OCI-LY1 (cell line): Measurements from ENCODE around the gene AGFG2.

Experiments
- H2AFZ ChIP-seq: fragments of 200-600 bp; sonication (generic), shearing (Covaris generic); 2 replicates; pipeline ENCODE4 v1.6.0; 2014; ENCODE audit warnings: antibody characterized with exemption, mild to moderate bottlenecking, low read length
- H3F3A ChIP-seq: fragments of 200-600 bp; sonication (generic), shearing (Covaris generic); 2 replicates; pipeline ENCODE4 v1.6.0; 2014; ENCODE audit warnings: mild to moderate bottlenecking, antibody characterized with exemption, low read length, moderate library complexity; ENCODE audit not compliant: insufficient read depth
- H3K27ac ChIP-seq: fragments of 200-600 bp; sonication (generic); 2 replicates; pipeline ENCODE4 v1.5.1; 2014; ENCODE audit warnings: low read length, mixed run types, mild to moderate bottlenecking, low read depth; ENCODE audit not compliant: poor library complexity, severe bottlenecking
- H3K27me3 ChIP-seq: fragments of 200-600 bp; sonication (generic); 2 replicates; pipeline ENCODE4 v1.6.0; 2014; ENCODE audit warnings: antibody characterized with exemption, mild to moderate bottlenecking, low read length, moderate library complexity; ENCODE audit not compliant: insufficient read depth
- H3K36me3 ChIP-seq: fragments of 200-600 bp; sonication (generic); 2 replicates; pipeline ENCODE4 v1.6.1; 2014; ENCODE audit warnings: mild to moderate bottlenecking, antibody characterized with exemption, low read length, moderate library complexity, mixed read lengths; ENCODE audit not compliant: insufficient read depth
- H3K4me1 ChIP-seq: fragments of 200-600 bp; sonication (generic); 2 replicates; pipeline ENCODE4 v1.5.1; 2014; ENCODE audit warnings: mild to moderate bottlenecking, low read length, moderate library complexity; ENCODE audit not compliant: insufficient read depth, severe bottlenecking
- H3K4me2 ChIP-seq: fragments of 200-600 bp; sonication (generic), shearing (Covaris generic); 2 replicates; pipeline ENCODE4 v1.6.1; 2014; ENCODE audit warnings: low read length
- H3K4me3 ChIP-seq: fragments of 200-600 bp; sonication (generic); 2 replicates; pipeline ENCODE4 v1.5.1; 2014; ENCODE audit warnings: low read length, low read depth, mild to moderate bottlenecking, mixed read lengths; ENCODE audit not compliant: poor library complexity, severe bottlenecking
- H3K79me2 ChIP-seq: fragments of 200-600 bp; shearing (Covaris generic); 2 replicates; pipeline ENCODE4 v1.6.1; 2016; ENCODE audit warnings: mixed run types, low read length, mixed read lengths; ENCODE audit not compliant: insufficient read depth
- H3K9ac ChIP-seq: fragments of 200-600 bp; sonication (generic), shearing (Covaris generic); 2 replicates; pipeline ENCODE4 v1.6.1; 2014; ENCODE audit warnings: mild to moderate bottlenecking, low read length, mixed read lengths
- H3K9me2 ChIP-seq: fragments of 200-600 bp; sonication (generic), shearing (Covaris generic); 2 replicates; pipeline ENCODE4 v1.6.1; 2014; ENCODE audit warnings: low read depth, mild to moderate bottlenecking, low read length, mixed read lengths
- H3K9me3 ChIP-seq: fragments of 200-600 bp; shearing (Covaris generic); 2 replicates; pipeline ENCODE4 v1.6.1; 2014; ENCODE audit warnings: low read length, mixed read lengths
- H4K20me1 ChIP-seq: fragments of 200-600 bp; sonication (generic), shearing (Covaris generic); 2 replicates; pipeline ENCODE4 v1.6.0; 2016; ENCODE audit warnings: mild to moderate bottlenecking, low read length; ENCODE audit not compliant: insufficient read depth
- CTCF ChIP-seq: fragments of 200-600 bp; sonication (generic), shearing (Covaris generic); IDR thresholded peaks from 2 replicates; pipeline ENCODE4 v1.5.1; 2017; ENCODE audit warnings: mild to moderate bottlenecking, antibody characterized with exemption, low read length, moderate library complexity, mixed read lengths
- EZH2 ChIP-seq: fragments of 200-600 bp; sonication (generic), shearing (Covaris generic); IDR thresholded peaks from 2 replicates; pipeline ENCODE4 v1.8.0; 2017; ENCODE audit warnings: borderline replicate concordance, mixed run types, mild to moderate bottlenecking, antibody characterized with exemption, low read length, moderate library complexity, mixed read lengths

AGFG2 gene

DNA sequence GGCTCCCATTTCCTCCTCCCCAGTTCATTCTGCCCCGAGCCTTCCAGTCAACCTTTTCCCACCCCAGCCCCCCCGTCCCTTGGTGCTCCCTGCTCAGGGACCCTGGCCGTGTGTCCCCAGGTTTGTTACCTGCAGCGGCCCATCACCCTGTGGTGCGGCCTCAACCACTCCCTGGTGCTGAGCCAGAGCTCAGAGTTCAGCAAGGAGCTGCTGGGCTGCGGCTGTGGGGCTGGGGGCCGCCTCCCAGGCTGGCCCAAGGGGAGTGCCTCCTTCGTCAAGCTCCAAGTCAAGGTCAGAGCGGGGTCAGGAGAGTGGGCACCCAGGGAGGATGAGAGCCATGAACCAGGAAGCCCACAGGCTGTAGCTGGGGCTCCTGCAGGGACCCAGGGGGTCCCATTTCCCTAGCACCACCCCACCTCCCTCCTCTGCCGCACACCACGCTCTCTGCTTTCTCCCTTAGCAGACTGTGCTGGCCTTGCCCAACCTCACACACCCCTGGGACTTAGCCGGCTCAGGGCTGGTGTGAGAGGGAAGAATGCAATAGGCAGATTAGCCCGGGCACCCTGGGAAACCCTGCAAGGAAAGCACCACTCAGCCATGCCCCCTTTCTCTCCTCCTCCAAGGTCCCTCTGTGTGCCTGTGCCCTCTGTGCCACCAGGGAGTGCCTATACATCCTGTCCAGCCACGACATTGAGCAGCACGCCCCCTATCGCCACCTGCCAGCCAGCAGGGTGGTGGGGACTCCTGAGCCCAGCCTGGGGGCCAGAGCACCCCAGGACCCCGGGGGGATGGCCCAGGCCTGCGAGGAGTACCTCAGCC is 61.1 kb downstream of the AGFG2 start:
- H3K36me3 ChIP-seq = no peaks in the 10 kb centered on the region
- no peak overlapping the region for H3K27ac ChIP-seq
- no peaks in the 10 kb centered on the region for H4K20me1 ChIP-seq
- H3K4me1 ChIP-seq = peaks cover 12% of the 10 kb centered on the region
- no peaks in the 10 kb centered on the region for H3K9me2 ChIP-seq
- no peaks in the 10 kb centered on the region for H3F3A ChIP-seq
- H3K79me2 ChIP-seq = no peaks in the 10 kb centered on the region
- H3K27me3 ChIP-seq = peaks cover 3% of the 10 kb centered on the region
- peak; percentile 85 for TF ChIP-seq CTCF
- TF ChIP-seq EZH2 = no peak
- no peak overlapping the region for H3K4me3 ChIP-seq
- H3K4me2 ChIP-seq = no peak overlapping the region
- no peaks in the 10 kb centered on the region for H3K9me3 ChIP-seq
- H2AFZ ChIP-seq = no peak overlapping the region
- H3K9ac ChIP-seq = no peak overlapping the region

DNA sequence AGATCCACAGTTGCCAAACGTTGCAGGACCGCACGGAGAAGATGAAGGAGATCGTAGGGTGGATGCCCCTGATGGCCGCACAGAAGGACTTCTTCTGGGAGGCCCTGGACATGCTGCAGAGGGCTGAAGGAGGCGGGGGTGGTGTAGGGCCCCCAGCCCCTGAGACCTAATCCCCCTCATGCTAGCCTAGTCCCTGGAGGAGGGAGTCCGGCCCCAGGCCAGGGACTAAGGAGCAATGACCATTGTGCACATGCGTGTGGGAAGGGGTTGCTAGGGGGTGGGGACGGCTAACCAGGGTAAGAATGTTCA is 61.7 kb downstream of the AGFG2 start:
- H3K27ac ChIP-seq = no peak overlapping the region
- TF ChIP-seq EZH2 = no peak
- TF ChIP-seq CTCF = no peak; the same call in 1 of the 2 replicates

DNA sequence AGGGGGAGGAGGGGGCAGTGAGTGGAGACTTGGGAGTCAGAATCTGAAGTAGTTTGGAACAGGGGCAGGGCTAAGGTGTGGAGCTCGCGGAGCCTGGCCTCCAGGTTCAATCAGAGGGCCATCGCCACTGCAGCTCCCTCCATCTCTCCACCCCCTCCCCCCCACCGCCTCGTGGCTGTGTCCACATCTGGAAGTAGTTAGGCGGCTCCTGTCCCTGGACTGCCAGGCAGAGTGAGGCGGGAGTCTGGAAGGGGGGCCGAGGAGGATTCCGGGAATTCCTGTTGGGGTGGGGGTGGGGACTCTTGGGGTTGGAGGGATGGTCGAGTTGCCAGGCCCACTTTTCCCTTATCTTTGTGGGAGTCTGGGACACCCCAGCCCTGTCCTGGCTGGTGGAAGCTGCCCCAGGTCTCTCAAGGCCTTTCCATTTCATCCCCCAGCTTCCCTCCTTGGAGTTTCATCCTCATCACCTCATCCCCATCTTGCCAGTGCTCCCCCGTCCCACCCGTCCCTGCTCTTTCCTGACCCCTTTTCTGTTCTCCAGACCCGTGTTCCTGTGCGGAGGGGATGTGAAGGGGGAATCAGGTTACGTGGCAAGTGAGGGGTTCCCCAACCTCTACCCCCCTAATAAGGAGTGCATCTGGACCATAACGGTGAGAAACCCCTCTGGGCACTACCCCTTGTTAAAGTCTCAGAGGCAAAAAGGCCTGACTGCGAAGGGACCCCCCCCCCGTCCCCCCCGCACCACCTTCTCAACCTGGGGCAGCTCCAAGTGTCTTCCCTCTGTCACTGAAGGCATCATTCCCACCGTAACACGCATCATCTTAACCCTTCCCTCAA is 64.1 kb downstream of the AGFG2 start:
- no peaks in the 10 kb centered on the region; the same call in 1 of the 2 replicates for H3K27me3 ChIP-seq
- no peaks in the 10 kb centered on the region for H3K9me3 ChIP-seq
- no peak overlapping the region for H3K27ac ChIP-seq
- H4K20me1 ChIP-seq = no peaks in the 10 kb centered on the region
- no peak overlapping the region for H2AFZ ChIP-seq
- peak overlapping the region; percentile 72 for H3K4me2 ChIP-seq
- no peaks in the 10 kb centered on the region for H3K9me2 ChIP-seq
- TF ChIP-seq CTCF (no peak), EZH2 (no peak)
- H3K79me2 ChIP-seq = no peaks in the 10 kb centered on the region
- peak overlapping the region; percentile 60 for H3K4me3 ChIP-seq
- H3K9ac ChIP-seq = peak overlapping the region; percentile 56; the same call in 1 of the 2 replicates
- H3F3A ChIP-seq = no peaks in the 10 kb centered on the region
- H3K36me3 ChIP-seq = no peaks in the 10 kb centered on the region
- H3K4me1 ChIP-seq = peaks cover 16% of the 10 kb centered on the region

More for the DNA sequence above, 61.7 kb downstream of the AGFG2 start:
- H3K9me3 ChIP-seq = no peaks in the 10 kb centered on the region
- H3K4me3 ChIP-seq = no peak overlapping the region
- H4K20me1 ChIP-seq = no peaks in the 10 kb centered on the region
- no peaks in the 10 kb centered on the region; the same call in 1 of the 2 replicates for H3K27me3 ChIP-seq
- H3K36me3 ChIP-seq = no peaks in the 10 kb centered on the region
- no peaks in the 10 kb centered on the region for H3F3A ChIP-seq
- peaks cover 16% of the 10 kb centered on the region for H3K4me1 ChIP-seq
- H3K4me2 ChIP-seq = no peak overlapping the region
- H3K9ac ChIP-seq = no peak overlapping the region
- H3K9me2 ChIP-seq = no peaks in the 10 kb centered on the region
- H3K79me2 ChIP-seq = no peaks in the 10 kb centered on the region
- H2AFZ ChIP-seq = no peak overlapping the region
